COLO668 (cell line): Measurements from ENCODE around the gene MYO18A.
"Not testable (repeated sequence)": the region's sequence is repeated elsewhere in the genome, so short reads cannot be mapped to it uniquely, and the experiment has no call there.

ENCODE experiments used
- DNase-seq: peaks from one replicate; lab custom pipeline; 2025; ENCODE audit not compliant: unreplicated experiment; lab: John Stamatoyannopoulos, UW

Gene MYO18A

GRCh38 chr17:29108823-29109476, 71.2 kb downstream of the MYO18A start:
- no peak for DNase-seq

- DNase-seq = no peak
Measured at GRCh38 chr17:29107933-29108822, 72.0 kb downstream of the MYO18A start.

- DNase-seq = no peak
Measured at GRCh38 chr17:29107084-29107483, 73.1 kb downstream of the MYO18A start.

- no peak for DNase-seq
Measured at GRCh38 chr17:29103341-29103740, 76.9 kb downstream of the MYO18A start.

GRCh38 chr17:29102741-29103181, 77.4 kb downstream of the MYO18A start:
- no peak for DNase-seq

GRCh38 chr17:29102046-29102445, 78.2 kb downstream of the MYO18A start:
- DNase-seq = no peak

- no peak for DNase-seq
Measured at GRCh38 chr17:29100296-29100695, 79.9 kb downstream of the MYO18A start.

GRCh38 chr17:29099527-29099926, 80.7 kb downstream of the MYO18A start:
- no peak for DNase-seq

GRCh38 chr17:29096094-29096493, 84.1 kb downstream of the MYO18A start:
- DNase-seq = no peak

- DNase-seq = no peak
Measured at GRCh38 chr17:29095439-29095838, 84.8 kb downstream of the MYO18A start.

- DNase-seq = no peak
Measured at GRCh38 chr17:29094101-29094708, 86.0 kb downstream of the MYO18A start.

GRCh38 chr17:29093090-29093871, 86.9 kb downstream of the MYO18A start:
- no peak for DNase-seq

- DNase-seq = peak; percentile 6
Measured at GRCh38 chr17:29091606-29092289, 88.5 kb downstream of the MYO18A start.

- DNase-seq = no peak
Measured at GRCh38 chr17:29090750-29091605, 89.2 kb downstream of the MYO18A start.

- no peak for DNase-seq
Measured at GRCh38 chr17:29090108-29090507, 90.1 kb downstream of the MYO18A start.

GRCh38 chr17:29089601-29090044, 90.6 kb downstream of the MYO18A start:
- no peak for DNase-seq

- not testable (repeated sequence) for DNase-seq
Measured at GRCh38 chr17:29088782-29089181, 91.4 kb downstream of the MYO18A start.

GRCh38 chr17:29086628-29087332, 93.4 kb downstream of the MYO18A start:
- no peak for DNase-seq

- DNase-seq = peak; percentile 6
Measured at GRCh38 chr17:29085223-29085622, 95.0 kb downstream of the MYO18A start.
